GM12874 (cell line): ENCODE data around the gene MAPKBP1.

Experiments
- CTCF ChIP-seq: IDR thresholded peaks from 2 replicates; pipeline ENCODE4 v1.5.1; 2011; ENCODE audit warnings: low read depth, mild to moderate bottlenecking, control low read depth, low read length, moderate library complexity; ENCODE audit not compliant: insufficient read depth

The MAPKBP1 gene

GRCh38 chr15:41746802-41747201 is 27.5 kb upstream of the MAPKBP1 start:
- no peak for TF ChIP-seq CTCF

GRCh38 chr15:41756198-41756597 is 18.1 kb upstream of the MAPKBP1 start:
- TF ChIP-seq CTCF: no peak

- peak; percentile 60 for TF ChIP-seq CTCF
Observed at GRCh38 chr15:41772720-41773331, 1.5 kb upstream of the MAPKBP1 start.

GRCh38 chr15:41773332-41773728 is 954 bp upstream of the MAPKBP1 start:
- no peak for TF ChIP-seq CTCF

- TF ChIP-seq CTCF: no peak
Observed at GRCh38 chr15:41773729-41774061, 589 bp upstream of the MAPKBP1 start.

GRCh38 chr15:41774882-41775417 is 666 bp downstream of the MAPKBP1 start:
- TF ChIP-seq CTCF: no peak

- no peak for TF ChIP-seq CTCF
Observed at GRCh38 chr15:41775651-41776050, 1.4 kb downstream of the MAPKBP1 start.
